AG09309 (cell line): Measurements from ENCODE around the gene LRFN2.

Source experiments
- DNase-seq: peaks from one replicate; pipeline ENCODE4 v3.0.0-alpha.2; 2010; ENCODE audit warnings: low read depth
- H3K4me3 ChIP-seq: 2 replicates; pipeline ENCODE4 v1.5.1; 2011; ENCODE audit warnings: mild to moderate bottlenecking, low read depth, low read length, moderate library complexity; ENCODE audit not compliant: control insufficient read depth
- TF ChIP-seq, protein P1 (sequence below): IDR thresholded peaks from 2 replicates; pipeline ENCODE4 v1.5.1; 2011; ENCODE audit warnings: mild to moderate bottlenecking, low read depth, low read length, inconsistent platforms; ENCODE audit not compliant: insufficient read depth, control insufficient read depth; ENCODE audit errors: missing control alignments

LRFN2 gene

DNA sequence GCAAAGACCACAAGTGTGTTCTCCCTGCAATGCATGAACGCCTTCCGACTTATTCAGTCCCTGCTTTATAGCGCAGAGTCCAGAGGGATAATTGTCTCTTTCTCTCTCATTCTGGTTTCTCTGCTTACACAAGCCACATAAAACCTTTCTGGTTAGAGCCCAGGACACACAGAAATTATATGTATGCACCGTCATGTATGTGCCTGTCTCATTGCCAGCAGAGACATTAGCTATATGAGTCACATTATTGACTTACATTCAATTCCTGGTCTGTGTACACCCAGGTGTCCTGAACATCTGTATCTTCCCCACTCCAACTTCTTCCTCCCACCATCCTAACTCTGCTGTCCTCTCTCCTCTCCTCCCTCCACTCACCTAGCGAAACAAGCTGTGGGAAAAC lies 44.0 kb downstream of the LRFN2 start:
- no peak for DNase-seq
- TF ChIP-seq, protein P1, sequence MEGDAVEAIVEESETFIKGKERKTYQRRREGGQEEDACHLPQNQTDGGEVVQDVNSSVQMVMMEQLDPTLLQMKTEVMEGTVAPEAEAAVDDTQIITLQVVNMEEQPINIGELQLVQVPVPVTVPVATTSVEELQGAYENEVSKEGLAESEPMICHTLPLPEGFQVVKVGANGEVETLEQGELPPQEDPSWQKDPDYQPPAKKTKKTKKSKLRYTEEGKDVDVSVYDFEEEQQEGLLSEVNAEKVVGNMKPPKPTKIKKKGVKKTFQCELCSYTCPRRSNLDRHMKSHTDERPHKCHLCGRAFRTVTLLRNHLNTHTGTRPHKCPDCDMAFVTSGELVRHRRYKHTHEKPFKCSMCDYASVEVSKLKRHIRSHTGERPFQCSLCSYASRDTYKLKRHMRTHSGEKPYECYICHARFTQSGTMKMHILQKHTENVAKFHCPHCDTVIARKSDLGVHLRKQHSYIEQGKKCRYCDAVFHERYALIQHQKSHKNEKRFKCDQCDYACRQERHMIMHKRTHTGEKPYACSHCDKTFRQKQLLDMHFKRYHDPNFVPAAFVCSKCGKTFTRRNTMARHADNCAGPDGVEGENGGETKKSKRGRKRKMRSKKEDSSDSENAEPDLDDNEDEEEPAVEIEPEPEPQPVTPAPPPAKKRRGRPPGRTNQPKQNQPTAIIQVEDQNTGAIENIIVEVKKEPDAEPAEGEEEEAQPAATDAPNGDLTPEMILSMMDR: no peak
- H3K4me3 ChIP-seq: no peak overlapping the region

- DNase-seq: no peak
- TF ChIP-seq, protein P1: no peak
- H3K4me3 ChIP-seq: no peak overlapping the region
These were observed 44.9 kb downstream of the LRFN2 start for GRCh38 chr6:40542175-40542764.

- TF ChIP-seq, protein P1: no peak
- DNase-seq: no peak
- H3K4me3 ChIP-seq: no peak overlapping the region
These were observed 45.5 kb downstream of the LRFN2 start for GRCh38 chr6:40541556-40542174.

DNA sequence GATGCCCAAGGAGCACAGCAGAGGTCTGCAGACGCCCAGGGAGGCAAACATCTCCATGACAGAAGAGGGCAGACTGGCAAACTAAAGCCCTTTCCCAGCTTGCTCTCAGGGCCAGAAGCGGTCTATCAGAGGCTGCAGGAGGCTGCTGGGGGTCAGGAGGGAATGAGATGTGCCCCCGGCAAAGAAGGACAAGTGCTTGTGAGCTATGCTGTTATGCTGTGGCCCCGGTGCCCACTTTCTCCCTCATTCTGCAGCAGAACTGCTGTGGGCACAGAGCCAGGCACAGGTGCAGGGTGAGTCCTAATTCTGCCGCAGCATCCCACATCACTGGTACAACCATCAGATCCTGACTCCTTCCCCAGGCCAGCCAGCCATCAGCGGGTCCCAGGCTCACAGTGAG lies 46.4 kb downstream of the LRFN2 start:
- no peak overlapping the region for H3K4me3 ChIP-seq
- TF ChIP-seq, protein P1: no peak
- no peak for DNase-seq

DNA sequence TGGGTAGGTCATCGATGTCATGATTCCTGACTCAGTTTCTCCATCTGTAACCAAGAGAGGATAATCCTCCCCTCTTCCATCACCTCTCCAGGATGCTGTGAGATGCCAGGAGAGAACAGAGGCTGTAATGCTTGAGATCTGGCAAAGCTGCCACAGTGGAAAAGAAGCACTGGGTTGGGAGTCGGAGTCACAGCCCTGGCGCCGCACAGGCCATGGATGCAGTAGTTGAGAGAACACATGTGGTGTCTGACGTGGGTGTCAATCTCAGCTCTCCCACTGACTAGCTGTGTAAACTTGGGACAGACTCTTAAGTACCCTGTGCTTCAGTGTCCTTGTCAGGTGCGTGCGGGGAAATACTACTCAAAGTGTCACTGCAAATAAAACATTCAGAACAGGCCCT lies 47.3 kb downstream of the LRFN2 start:
- DNase-seq: no peak
- H3K4me3 ChIP-seq: no peak overlapping the region
- TF ChIP-seq, protein P1: no peak

GRCh38 chr6:40538556-40538955 lies 48.6 kb downstream of the LRFN2 start:
- TF ChIP-seq, protein P1: no peak
- DNase-seq: no peak
- H3K4me3 ChIP-seq: no peak overlapping the region
